B cell (primary cell): ENCODE results near the gene ESYT2.

Source experiments
- CTCF ChIP-seq: fragments of 200-600 bp; IDR thresholded peaks from one replicate; pipeline ENCODE4 v1.8.0; 2022; ENCODE audit warnings: antibody characterized with exemption, mild to moderate bottlenecking
- EZH2 ChIP-seq: IDR thresholded peaks from 2 replicates; pipeline ENCODE4 v1.6.1; 2012; ENCODE audit warnings: borderline replicate concordance, low read depth, mild to moderate bottlenecking, moderate library complexity, low read length; ENCODE audit not compliant: insufficient read depth, poor library complexity, severe bottlenecking

DNA sequence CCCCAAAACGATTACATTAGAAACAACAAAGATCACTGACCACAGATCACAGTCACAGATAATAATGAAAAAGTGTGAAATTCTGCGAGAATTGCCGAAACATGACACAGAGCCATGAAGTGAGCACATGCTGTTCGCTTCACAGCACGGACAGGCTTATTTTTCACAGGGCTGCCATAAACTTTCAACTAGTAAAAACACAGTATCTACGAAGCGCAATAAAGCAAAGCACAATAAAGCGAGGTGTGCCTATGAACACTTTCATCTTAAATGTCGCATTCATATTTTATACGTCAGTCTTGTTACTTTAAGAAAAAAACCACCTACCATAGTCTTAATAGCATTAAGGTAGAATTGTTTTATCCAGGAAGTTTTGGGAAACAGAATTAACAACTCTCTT, 51.5 kb downstream of the ESYT2 start:
- TF ChIP-seq CTCF: no peak
- no peak for TF ChIP-seq EZH2
